RPMI8226 (cell line): Measurements from ENCODE around the gene SERPINA4.

Experiments
- DNase-seq: peaks from one replicate; pipeline ENCODE4 v3.0.0-alpha.2; 2015

Gene SERPINA4

DNA sequence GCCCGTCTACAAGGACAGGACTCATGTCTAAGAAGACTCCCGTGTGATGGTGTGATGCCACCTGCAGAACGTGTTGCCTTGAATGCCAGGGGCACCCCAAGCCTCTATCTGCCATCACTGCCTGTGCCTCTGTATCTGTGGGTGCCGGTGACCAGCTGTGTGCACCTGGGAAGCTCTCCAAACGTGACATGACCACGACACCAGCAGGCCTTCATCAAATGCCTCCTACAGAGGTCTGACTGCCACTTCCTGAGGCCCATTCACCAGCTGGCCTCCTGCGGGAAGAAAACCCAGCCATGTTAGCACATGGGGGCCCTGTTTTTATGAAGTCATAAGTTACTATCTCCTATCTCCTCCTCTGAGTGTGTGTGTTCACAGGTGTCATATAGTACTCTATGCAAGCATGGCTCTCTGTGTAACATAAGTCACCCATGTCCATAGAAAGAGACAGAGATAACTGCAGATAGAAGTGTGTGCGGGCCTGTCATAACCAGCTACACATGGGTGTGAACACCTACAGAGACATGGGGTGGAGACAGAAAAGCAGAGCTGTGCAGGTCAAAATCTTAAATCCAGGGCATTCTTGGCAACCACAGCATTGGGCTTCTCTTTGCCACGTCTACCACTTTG is 18.3 kb upstream of the SERPINA4 start:
- DNase-seq, result no peak

- no peak for DNase-seq
These were observed 17.7 kb upstream of the SERPINA4 start for GRCh38 chr14:94543449-94544124.

DNA sequence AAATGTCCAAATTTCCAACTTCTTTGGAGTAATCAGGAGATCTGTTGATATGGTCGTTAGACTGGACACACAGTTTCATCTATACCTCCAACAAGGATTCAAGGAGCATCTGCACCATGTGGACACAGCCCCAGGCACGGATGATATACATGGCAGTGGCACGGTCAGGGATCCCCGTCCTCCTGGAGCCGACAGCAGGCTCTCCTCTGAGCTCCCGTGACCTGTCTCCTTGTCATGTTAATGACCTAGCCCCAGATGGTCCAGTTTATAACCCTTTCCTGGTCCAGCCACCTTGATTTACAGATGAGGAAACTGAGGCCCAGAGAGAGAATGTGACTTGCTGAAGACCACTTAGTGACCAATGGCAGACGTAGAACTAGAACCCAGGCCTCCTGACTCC is 16.5 kb upstream of the SERPINA4 start:
- DNase-seq, result no peak

- DNase-seq, result no peak
These were observed 16.0 kb upstream of the SERPINA4 start for GRCh38 chr14:94545131-94545841.

DNA sequence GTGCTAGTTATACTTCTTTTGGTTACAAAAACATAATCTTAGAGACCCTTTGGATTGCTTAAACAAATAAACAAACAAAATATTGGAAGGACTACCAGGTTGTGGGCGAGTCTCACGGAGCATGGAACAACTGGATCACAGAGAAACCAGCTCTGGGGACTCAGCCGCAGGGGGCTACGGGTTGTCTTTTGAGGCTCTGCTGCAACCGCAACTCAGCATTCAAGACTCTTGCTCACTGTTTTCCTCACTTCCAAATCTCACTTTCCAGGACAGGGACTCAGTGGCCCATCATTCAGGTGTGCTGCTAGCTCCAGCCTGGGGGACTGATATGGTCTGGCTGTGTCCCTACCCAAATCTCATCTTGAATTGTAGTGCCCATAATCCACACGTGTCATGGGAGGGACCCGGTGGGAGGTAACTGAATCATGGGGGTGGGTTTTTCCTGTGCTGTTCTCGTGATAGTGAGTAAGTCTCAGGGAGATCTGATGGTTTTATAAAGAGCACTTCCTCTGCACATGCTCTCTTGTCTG is 14.0 kb upstream of the SERPINA4 start:
- no peak for DNase-seq

GRCh38 chr14:94547726-94548125 is 13.5 kb upstream of the SERPINA4 start:
- DNase-seq, result no peak

DNA sequence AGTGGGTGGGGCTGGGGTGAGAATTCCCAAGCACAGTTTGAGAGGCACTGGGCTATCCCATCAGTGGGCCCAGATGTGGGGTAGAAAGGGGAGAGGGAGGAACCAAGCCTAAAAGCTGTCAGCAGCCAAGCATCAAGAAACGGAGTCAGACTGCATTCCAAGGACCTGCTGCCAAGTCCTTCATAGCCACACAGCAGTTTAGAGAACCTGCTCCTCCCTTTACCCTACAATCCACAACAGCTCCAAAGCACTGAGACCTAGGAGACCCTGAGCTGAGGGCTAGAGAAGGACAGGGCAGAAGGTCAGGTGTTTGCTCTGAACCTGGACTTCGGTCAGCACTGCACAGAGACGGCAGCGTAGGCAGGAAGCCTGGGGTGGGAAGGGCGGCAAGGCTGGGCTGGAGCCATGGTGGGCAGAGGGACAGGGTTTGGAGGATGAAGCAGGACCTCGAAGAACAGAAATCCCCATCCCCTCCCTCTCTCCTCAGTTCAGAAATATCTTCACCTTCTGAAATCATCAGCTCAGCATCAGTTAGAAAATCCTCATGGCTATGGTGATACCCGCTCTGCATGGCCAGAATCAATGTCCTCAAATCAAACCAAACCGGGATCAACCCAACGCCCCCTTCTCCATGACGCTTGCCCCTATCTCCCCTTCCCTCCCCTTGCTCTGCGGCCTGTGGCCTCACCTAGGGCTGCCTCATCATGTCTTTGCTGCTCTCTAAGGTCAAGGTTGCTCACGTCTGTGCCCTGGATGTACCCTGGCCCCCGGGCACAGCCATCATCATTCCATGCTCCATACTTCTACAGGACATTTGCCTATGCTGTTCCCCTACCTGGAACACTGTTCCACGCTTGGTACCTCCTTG is 12.9 kb upstream of the SERPINA4 start:
- no peak for DNase-seq

- peak; percentile 37 for DNase-seq
These were observed 11.9 kb upstream of the SERPINA4 start for GRCh38 chr14:94548999-94549985.

- no peak for DNase-seq
These were observed 11.2 kb upstream of the SERPINA4 start for GRCh38 chr14:94550041-94550440.

DNA sequence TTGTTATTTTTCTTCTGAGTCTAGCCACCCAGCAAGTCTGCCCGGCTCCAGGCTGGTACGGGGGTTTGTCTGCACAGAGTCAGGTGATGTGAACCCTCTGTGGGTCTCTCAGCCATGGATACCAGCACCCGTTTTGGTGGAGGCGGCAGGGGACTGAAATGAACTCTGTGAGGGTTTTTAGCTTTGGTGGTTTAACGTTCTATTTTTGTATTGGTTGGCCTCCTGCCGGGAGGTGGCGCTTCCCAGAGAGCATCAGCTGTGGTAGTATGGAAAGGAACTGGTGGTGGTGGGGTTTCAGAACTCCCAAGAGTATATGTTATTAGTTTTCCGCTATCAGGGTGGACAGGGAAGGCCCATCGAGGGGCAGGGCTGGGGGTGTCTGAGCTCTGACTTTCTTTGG is 5.3 kb upstream of the SERPINA4 start:
- DNase-seq, result no peak

DNA sequence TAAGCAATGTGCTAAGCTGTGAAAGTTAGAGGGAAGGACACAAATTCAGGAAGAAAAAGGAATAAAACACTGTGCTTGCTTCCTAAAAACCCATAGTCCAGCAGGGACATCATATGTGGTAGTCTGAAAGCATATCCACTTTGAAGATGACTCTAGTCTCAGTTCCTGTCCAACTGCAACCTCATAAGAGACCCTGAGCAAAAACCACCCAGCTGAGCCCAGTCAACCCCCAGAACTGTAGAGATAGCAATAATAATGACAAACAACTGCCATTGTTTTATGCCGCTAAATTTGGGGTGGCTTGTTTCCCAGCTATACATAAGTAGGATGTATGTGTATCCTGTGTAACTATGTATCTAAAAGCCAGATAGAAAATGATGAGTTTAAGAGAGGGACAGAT is 3.9 kb upstream of the SERPINA4 start:
- no peak for DNase-seq

GRCh38 chr14:94558842-94559241 is 2.4 kb upstream of the SERPINA4 start:
- DNase-seq, result no peak

- DNase-seq, result no peak
These were observed 1.5 kb upstream of the SERPINA4 start for GRCh38 chr14:94559638-94560290.

- no peak for DNase-seq
These were observed 964 bp upstream of the SERPINA4 start for GRCh38 chr14:94560291-94560665.

DNA sequence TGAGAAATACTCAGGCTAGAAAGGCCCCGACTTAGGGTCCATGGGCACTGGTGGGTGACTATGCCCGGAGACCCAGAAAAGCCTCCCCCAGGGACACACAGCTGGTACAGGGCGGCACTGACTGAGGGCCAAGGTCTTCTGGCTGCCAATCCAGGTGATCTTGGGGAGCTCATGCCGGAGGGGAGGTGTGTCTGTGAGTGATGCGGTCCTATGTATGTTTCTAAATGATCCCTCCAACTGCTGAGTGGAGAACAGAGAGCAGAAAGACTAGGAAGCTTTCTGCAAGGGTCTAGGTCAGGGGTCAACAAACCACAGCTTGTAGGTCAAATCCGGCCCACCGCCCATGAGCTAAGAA is 391 bp downstream of the SERPINA4 start:
- DNase-seq, result no peak

DNA sequence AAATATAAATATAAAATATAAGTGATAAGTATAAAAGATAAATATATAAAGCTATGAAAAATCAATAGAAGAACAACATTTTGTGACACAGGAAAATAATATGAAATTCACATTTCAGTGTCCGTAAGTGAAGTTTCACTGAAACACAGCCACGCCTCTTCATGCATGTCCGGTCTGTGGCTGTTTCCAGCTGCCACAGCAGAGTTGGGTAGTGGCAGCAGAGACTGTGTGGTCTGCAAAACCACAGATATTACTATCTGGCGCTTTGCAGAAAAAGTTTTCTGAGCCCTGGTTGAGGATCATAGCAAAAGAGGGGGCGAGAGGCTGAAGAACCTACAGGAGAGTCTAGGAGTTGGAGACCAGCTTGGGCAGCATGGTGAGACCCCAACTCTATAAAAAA is 780 bp downstream of the SERPINA4 start:
- no peak for DNase-seq

DNA sequence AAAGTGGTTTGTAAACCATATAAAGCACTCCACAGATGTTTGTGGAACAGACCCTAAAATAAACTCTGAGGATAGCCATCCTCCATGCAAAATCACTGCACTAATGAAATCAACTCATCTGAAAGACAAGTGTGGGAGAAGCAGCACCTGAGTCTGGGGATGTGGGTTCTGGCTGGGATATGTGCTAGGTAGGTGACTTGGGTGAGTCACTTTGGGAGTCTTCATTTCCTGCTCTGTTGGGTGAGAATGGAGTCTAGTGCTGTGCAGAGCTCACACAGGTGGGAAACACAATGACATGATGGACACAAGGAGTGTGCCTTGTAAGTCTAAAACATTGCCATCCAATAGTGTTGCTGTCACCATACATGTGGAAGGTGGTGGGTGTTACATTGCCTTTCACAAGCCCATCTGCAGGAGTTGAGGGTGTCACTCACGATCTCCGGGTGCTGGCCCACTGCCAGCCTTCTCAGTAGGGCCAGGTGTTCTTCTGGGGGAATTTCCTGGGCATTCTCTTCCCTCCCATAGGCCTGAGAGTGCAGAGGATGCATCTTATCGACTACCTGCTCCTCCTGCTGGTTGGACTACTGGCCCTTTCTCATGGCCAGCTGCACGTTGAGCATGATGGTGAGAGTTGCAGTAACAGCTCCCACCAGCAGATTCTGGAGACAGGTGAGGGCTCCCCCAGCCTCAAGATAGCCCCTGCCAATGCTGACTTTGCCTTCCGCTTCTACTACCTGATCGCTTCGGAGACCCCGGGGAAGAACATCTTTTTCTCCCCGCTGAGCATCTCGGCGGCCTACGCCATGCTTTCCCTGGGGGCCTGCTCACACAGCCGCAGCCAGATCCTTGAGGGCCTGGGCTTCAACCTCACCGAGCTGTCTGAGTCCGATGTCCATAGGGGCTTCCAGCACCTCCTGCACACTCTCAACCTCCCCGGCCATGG is 2.0 kb downstream of the SERPINA4 start:
- no peak for DNase-seq

- DNase-seq, result no peak
These were observed 3.1 kb downstream of the SERPINA4 start for GRCh38 chr14:94564381-94564780.

DNA sequence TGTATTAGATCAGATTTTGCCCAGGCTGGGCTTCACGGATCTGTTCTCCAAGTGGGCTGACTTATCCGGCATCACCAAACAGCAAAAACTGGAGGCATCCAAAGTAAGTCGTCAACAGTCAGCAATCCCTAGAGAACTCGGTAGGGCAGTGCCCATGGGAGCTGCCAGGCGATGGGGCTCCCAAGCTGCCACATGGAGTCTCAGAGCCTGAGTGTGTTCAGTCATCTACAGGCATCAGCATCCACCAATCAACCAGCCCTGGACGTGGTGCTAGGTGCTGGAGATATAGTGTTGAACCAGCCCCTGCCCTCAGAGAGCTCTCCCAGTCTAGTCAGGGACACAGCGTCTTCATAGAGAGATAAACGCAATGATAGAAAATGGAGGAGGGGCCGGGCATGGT is 6.9 kb downstream of the SERPINA4 start:
- no peak for DNase-seq

DNA sequence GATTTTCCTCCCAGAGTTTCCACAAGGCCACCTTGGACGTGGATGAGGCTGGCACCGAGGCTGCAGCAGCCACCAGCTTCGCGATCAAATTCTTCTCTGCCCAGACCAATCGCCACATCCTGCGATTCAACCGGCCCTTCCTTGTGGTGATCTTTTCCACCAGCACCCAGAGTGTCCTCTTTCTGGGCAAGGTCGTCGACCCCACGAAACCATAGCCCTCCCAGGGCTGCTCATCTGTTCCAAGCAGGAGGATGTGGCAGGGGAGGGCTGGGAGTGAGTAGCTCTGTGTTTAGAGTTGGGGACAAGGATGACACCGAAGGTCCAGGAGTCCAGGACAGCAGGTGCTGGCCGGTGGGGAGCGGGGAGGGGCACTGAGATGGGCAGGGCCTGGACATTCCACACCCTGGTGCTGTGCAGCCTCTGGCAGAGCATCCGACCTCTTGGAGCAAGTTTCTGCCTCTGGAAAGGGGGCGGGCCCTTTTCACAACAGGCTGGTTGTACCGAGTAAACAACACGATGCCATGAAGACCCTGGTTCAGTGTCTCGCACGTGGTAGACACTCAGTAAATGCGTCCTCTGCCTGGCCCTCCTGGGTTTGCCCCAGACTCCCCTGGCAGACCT is 8.2 kb downstream of the SERPINA4 start:
- DNase-seq, result no peak
